HG03439 (cell line): ENCODE measurements around the gene TNPO3.
"Not testable (repeated sequence)": the region's sequence is repeated elsewhere in the genome, so short reads cannot be mapped to it uniquely, and the experiment has no call there.

Experiments used
- ATAC-seq: cut with Tn5 transposase; IDR thresholded peaks from one replicate; pipeline ENCODE4 v1.9.1; 2021; ENCODE audit warnings: mild to moderate bottlenecking, moderate library complexity; ENCODE audit not compliant: unreplicated experiment

The TNPO3 gene

GRCh38 chr7:128924707-128925588, 130.0 kb downstream of the TNPO3 start:
- ATAC-seq, result no peak

GRCh38 chr7:128923411-128923800, 131.5 kb downstream of the TNPO3 start:
- no peak for ATAC-seq

- no peak for ATAC-seq
Observed at GRCh38 chr7:128922496-128923410, 132.2 kb downstream of the TNPO3 start.

- no peak for ATAC-seq
Observed at GRCh38 chr7:128921866-128922440, 133.0 kb downstream of the TNPO3 start.

GRCh38 chr7:128920913-128921582, 133.9 kb downstream of the TNPO3 start:
- no peak for ATAC-seq

- ATAC-seq, result no peak
Observed at GRCh38 chr7:128919881-128920799, 134.8 kb downstream of the TNPO3 start.

GRCh38 chr7:128919241-128919640, 135.7 kb downstream of the TNPO3 start:
- ATAC-seq, result no peak

GRCh38 chr7:128918016-128918665, 136.8 kb downstream of the TNPO3 start:
- no peak for ATAC-seq

GRCh38 chr7:128917122-128917521, 137.8 kb downstream of the TNPO3 start:
- no peak for ATAC-seq

GRCh38 chr7:128916643-128916915, 138.3 kb downstream of the TNPO3 start:
- ATAC-seq, result no peak

GRCh38 chr7:128915841-128916642, 138.9 kb downstream of the TNPO3 start:
- ATAC-seq, result no peak

- no peak for ATAC-seq
Observed at GRCh38 chr7:128915271-128915819, 139.6 kb downstream of the TNPO3 start.

- peak; percentile 46 for ATAC-seq
Observed at GRCh38 chr7:128914566-128915151, 140.3 kb downstream of the TNPO3 start.

- no peak for ATAC-seq
Observed at GRCh38 chr7:128913870-128914565, 140.9 kb downstream of the TNPO3 start.

GRCh38 chr7:128912709-128913495, 142.0 kb downstream of the TNPO3 start:
- not testable (repeated sequence) for ATAC-seq

- ATAC-seq, result no peak
Observed at GRCh38 chr7:128912281-128912680, 142.6 kb downstream of the TNPO3 start.
